ENCODE data around the gene STPG2. TPM values are rescaled to one million over a fixed set of nuclear protein-coding genes. Genes with fewer than 3 reads are reported as not detected.

Gene STPG2
- total RNA-seq, 6 experiments from 2014 or later = not detected

- no peak overlapping the region for H3K27ac Mint-ChIP-seq
- no peak overlapping the region for H3K4me3 Mint-ChIP-seq
- H3K36me3 Mint-ChIP-seq (ENCODE audit: low read depth) = no peaks in the 10 kb centered on the region
- peaks cover 30% of the 10 kb centered on the region for H3K9me3 Mint-ChIP-seq
- TF ChIP-seq CTCF (IDR thresholded peaks at IDR 0.05) = no peak
- DNase-seq = no peak
- H3K27me3 Mint-ChIP-seq (ENCODE audit: insufficient read depth) = no peaks in the 10 kb centered on the region
- H3K4me1 Mint-ChIP-seq (ENCODE audit: low read depth) = no peaks in the 10 kb centered on the region
Measured at GRCh38 chr4:97627750-97628149, 515.5 kb downstream of the STPG2 start.

GRCh38 chr4:97624204-97624603 is 519.1 kb downstream of the STPG2 start:
- DNase-seq = no peak
- no peak overlapping the region for H3K4me3 Mint-ChIP-seq
- H3K27ac Mint-ChIP-seq = no peak overlapping the region
- H3K36me3 Mint-ChIP-seq (ENCODE audit: low read depth) = no peaks in the 10 kb centered on the region
- no peaks in the 10 kb centered on the region for H3K27me3 Mint-ChIP-seq (ENCODE audit: insufficient read depth)
- TF ChIP-seq CTCF (IDR thresholded peaks at IDR 0.05) = no peak
- no peaks in the 10 kb centered on the region for H3K4me1 Mint-ChIP-seq (ENCODE audit: low read depth)
- H3K9me3 Mint-ChIP-seq = peaks cover 42% of the 10 kb centered on the region

- Mint-ChIP-seq H3K9me3 (peaks cover 20% of the 10 kb centered on the region), H3K27me3 (ENCODE audit: insufficient read depth) (no peaks in the 10 kb centered on the region), H3K4me3 (no peak overlapping the region), H3K27ac (no peak overlapping the region), H3K4me1 (ENCODE audit: low read depth) (no peaks in the 10 kb centered on the region), H3K36me3 (ENCODE audit: low read depth) (no peaks in the 10 kb centered on the region)
- DNase-seq = no peak
- TF ChIP-seq CTCF (IDR thresholded peaks at IDR 0.05) = no peak
Measured at GRCh38 chr4:97605932-97606331, 537.3 kb downstream of the STPG2 start.

- Mint-ChIP-seq H3K4me3 (no peak overlapping the region), H3K9me3 (peaks cover 29% of the 10 kb centered on the region), H3K27ac (no peak overlapping the region), H3K27me3 (ENCODE audit: insufficient read depth) (no peaks in the 10 kb centered on the region; the same call in 1 of the 2 replicates), H3K4me1 (ENCODE audit: low read depth) (no peaks in the 10 kb centered on the region), H3K36me3 (ENCODE audit: low read depth) (peaks cover 6% of the 10 kb centered on the region; the same call in 1 of the 2 replicates)
- no peak for DNase-seq
- no peak for TF ChIP-seq CTCF (IDR thresholded peaks at IDR 0.05)
Measured at GRCh38 chr4:97593248-97593647, 550.0 kb downstream of the STPG2 start.

- no peak for TF ChIP-seq CTCF (IDR thresholded peaks at IDR 0.05)
- Mint-ChIP-seq H3K4me1 (ENCODE audit: low read depth) (no peaks in the 10 kb centered on the region), H3K4me3 (no peak overlapping the region), H3K9me3 (peaks cover 20% of the 10 kb centered on the region), H3K27ac (no peak overlapping the region), H3K27me3 (ENCODE audit: insufficient read depth) (no peaks in the 10 kb centered on the region), H3K36me3 (ENCODE audit: low read depth) (peaks cover 6% of the 10 kb centered on the region; the same call in 1 of the 2 replicates)
- DNase-seq = no peak
Measured at GRCh38 chr4:97590266-97590665, 553.0 kb downstream of the STPG2 start.

All from HFFc6 (cell line).